Colonic mucosa (tissue), 4 donors: ENCODE data around the gene RFX3. TPM values are rescaled to one million over a fixed set of nuclear protein-coding genes. Genes with fewer than 3 reads are reported as not detected.

ENCODE experiments used
- DNase-seq: peaks from one replicate; pipeline ENCODE4 v3.0.0-alpha.2; 2020
- H3K27ac ChIP-seq: fragments of 200-600 bp; one replicate; pipeline ENCODE4 v1.8.0; 2021
- H3K27me3 ChIP-seq: fragments of 200-600 bp; one replicate; pipeline ENCODE4 v1.8.0; 2021
- H3K36me3 ChIP-seq: fragments of 200-600 bp; one replicate; pipeline ENCODE4 v1.8.0; 2021
- H3K4me1 ChIP-seq: fragments of 200-600 bp; one replicate; pipeline ENCODE4 v1.8.0; 2021; ENCODE audit warnings: mild to moderate bottlenecking
- H3K4me3 ChIP-seq: fragments of 200-600 bp; one replicate; pipeline ENCODE4 v1.8.0; 2021
- H3K9ac ChIP-seq, 2 donors: one replicate each; pipeline ENCODE4 v1.7.0; 2013; ENCODE audit warnings: control low read depth in 2 of 2, low read depth in 2 of 2, low read length in 2 of 2
- H3K9me3 ChIP-seq: fragments of 200-600 bp; one replicate; pipeline ENCODE4 v1.8.0; 2021
- intact Hi-C: fragments of 100-400 bp; cut with DNase I; formaldehyde crosslinking; loops from one replicate; pipeline ENCODE4 v1.14.1; 2022
- total RNA-seq, 2 donors: library from RNA; stranded (reverse); fragmentation: NEBNext Ultra II Directional in 1 of 2; extraction: Animal tissue kit (Norgen Biotek cat#: 25700) in 1 of 2; gene quantifications; one replicate each; pipeline ENCODE4 v1.2.1, GENCODE V29; 2021
- TF ChIP-seq, protein P1 (sequence below): fragments of 200-600 bp; IDR thresholded peaks from one replicate; pipeline ENCODE4 v1.8.0; 2022; ENCODE audit warnings: antibody characterized with exemption, mild to moderate bottlenecking
- donor health status: healthy.
- donor health status: DM: no; HTN: no; CAD: no.
- donor health status: DM: no; HTN: no; CAD: no.

Gene RFX3
- total RNA-seq, 2 donors from 2014 or later: 9.8 to 12.1 TPM

DNA sequence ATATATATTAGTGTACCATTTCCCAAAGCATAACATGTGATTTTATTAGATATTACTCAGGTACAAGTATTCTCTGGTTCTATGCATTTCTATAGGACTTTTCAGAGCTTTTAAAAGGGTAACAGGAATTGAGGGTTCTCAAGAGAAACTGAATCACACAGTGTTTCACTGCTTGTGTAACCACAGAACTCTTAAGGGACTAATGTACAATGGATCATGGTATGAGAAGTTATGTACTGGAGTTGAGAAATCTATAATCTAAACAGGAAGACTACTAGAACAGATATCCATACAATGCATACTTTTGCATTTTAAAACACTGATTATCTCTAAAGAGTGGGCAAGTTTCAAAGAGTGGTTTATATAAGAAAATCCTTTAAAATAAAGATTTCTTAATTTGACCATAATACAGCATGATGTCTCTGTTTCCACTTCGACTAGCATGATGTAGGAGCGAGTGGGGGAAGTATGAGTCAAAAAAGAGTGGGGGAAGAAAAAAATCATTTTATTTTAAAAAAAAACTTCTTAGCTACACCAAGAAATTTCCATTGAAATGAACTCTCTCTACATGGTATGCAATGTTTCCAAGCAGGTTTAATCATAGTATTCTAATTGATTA lies 183.5 kb downstream of the RFX3 start:
- no peaks in the 10 kb centered on the region for H3K36me3 ChIP-seq
- no peak overlapping the region for H3K27ac ChIP-seq
- TF ChIP-seq, protein P1, sequence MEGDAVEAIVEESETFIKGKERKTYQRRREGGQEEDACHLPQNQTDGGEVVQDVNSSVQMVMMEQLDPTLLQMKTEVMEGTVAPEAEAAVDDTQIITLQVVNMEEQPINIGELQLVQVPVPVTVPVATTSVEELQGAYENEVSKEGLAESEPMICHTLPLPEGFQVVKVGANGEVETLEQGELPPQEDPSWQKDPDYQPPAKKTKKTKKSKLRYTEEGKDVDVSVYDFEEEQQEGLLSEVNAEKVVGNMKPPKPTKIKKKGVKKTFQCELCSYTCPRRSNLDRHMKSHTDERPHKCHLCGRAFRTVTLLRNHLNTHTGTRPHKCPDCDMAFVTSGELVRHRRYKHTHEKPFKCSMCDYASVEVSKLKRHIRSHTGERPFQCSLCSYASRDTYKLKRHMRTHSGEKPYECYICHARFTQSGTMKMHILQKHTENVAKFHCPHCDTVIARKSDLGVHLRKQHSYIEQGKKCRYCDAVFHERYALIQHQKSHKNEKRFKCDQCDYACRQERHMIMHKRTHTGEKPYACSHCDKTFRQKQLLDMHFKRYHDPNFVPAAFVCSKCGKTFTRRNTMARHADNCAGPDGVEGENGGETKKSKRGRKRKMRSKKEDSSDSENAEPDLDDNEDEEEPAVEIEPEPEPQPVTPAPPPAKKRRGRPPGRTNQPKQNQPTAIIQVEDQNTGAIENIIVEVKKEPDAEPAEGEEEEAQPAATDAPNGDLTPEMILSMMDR: no peak
- no peaks in the 10 kb centered on the region for H3K4me1 ChIP-seq
- no peaks in the 10 kb centered on the region for H3K27me3 ChIP-seq
- no peak overlapping the region for H3K4me3 ChIP-seq
- intact Hi-C loops: no loop called here
- no peak overlapping the region for H3K9ac ChIP-seq
- no peaks in the 10 kb centered on the region for H3K9me3 ChIP-seq
- no peak for DNase-seq

DNA sequence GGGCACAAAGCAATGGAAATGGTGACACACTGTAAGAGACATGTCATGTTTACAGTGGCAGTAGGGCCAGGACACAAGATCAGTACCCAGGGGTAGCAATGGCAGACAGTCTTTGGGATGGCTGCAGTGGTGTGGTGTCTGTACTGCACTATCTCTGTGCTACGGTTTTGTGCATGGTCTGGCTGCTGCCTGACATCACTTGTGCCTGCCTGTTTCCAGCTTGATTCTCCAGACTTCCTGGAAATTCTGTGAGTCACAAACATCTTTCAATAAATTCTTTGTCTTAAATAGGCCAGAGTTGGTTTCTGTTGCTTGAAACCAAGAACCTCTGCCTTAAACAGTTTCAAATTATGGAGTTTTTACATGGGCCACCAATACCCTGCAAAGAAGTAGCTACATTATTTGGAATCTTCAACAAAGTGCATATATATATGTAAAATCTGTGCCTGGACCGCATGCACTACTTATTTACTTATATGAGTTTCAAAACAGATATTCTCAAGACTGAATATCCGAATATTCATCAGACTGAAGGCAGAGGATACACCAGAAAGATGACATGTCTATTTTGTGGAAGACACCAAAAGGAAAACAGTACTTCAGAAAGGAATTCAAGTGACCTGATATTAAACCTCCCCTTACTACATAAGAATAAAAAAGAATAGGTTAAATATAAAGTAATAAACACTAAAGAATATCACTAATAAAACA lies 188.1 kb downstream of the RFX3 start:
- intact Hi-C loops: loop anchor here (10.0 kb wide), 1 partner anchor 97 kb away; no protein-coding TSS in a partner anchor
- H3K27ac ChIP-seq: no peak overlapping the region
- no peak for DNase-seq
- H3K36me3 ChIP-seq: no peaks in the 10 kb centered on the region
- H3K9me3 ChIP-seq: no peaks in the 10 kb centered on the region
- no peaks in the 10 kb centered on the region for H3K27me3 ChIP-seq
- TF ChIP-seq, protein P1: no peak
- H3K4me3 ChIP-seq: no peak overlapping the region
- H3K9ac ChIP-seq: no peak overlapping the region
- H3K4me1 ChIP-seq: no peaks in the 10 kb centered on the region

DNA sequence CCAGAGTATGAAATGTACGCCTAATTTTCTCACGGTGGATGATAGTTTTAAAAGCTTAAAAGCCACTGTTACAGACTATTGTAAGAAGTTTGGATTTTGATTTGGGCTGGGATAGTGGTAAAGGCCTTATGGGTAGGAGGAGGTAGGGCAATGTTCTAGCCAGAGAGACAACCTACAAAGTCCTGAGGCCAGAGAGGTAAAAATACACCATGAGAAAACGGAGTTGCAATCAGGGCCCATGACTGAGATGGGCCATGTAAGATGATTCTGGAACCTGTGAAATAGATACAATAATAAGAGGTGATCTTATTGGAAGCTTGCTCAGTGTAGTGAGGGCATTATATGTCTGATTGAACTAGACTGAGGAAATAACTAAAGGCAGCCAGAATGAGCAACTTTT lies 188.8 kb downstream of the RFX3 start:
- intact Hi-C loops: loop anchor here (10.0 kb wide), 1 partner anchor 98 kb away; no protein-coding TSS in a partner anchor

DNA sequence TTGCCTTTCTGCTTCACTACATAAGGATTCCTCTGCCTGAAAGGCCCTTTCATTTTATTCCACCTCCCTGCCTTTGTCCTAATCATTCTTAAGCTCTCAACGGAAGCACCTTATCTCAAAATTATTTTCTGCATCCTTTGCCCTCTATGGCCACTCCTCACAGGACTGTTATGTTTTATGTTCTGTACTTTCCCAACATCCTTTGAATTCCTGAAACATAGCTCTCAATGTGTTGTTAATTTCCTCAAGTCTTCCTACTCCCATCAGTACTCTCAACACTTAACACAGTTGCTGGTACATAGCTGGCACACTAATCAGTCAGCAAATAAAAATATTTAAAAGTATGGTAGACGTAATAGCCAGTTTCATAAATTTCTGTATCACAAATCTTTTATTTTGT lies 193.0 kb downstream of the RFX3 start:
- Histone ChIP-seq H3K9ac (no peak overlapping the region), H3K27ac (no peak overlapping the region), H3K36me3 (no peaks in the 10 kb centered on the region), H3K4me1 (no peaks in the 10 kb centered on the region), H3K9me3 (no peaks in the 10 kb centered on the region), H3K27me3 (no peaks in the 10 kb centered on the region), H3K4me3 (no peak overlapping the region)
- TF ChIP-seq, protein P1: no peak
- intact Hi-C loops: loop anchor here (10.0 kb wide), 1 partner anchor 102 kb away; no protein-coding TSS in a partner anchor
- no peak for DNase-seq

More for the DNA sequence above, 188.8 kb downstream of the RFX3 start:
- H3K27me3 ChIP-seq: no peaks in the 10 kb centered on the region
- no peak overlapping the region for H3K4me3 ChIP-seq
- no peak overlapping the region for H3K27ac ChIP-seq
- H3K4me1 ChIP-seq: no peaks in the 10 kb centered on the region
- no peak for DNase-seq
- no peaks in the 10 kb centered on the region for H3K36me3 ChIP-seq
- no peaks in the 10 kb centered on the region for H3K9me3 ChIP-seq
- TF ChIP-seq, protein P1: no peak
- H3K9ac ChIP-seq: no peak overlapping the region

DNA sequence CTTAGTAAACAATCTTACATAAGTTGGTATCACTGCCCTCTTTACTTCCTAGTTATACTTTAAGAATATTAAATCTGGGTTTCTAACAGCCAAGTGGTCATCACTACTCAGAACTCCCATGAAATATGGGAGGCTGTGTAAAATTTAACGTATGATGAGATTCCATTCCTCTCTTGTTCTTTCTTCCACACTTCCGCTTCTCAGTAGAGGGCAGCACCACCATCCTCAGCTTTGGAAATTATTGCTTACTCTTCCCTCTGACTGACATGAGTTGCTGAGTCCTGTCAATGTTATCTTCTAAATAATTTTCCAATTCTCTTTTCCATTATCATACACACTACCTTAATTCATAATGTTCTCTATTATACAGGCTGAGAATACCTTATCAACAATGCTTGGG lies 194.0 kb downstream of the RFX3 start:
- H3K36me3 ChIP-seq: no peaks in the 10 kb centered on the region
- H3K4me1 ChIP-seq: no peaks in the 10 kb centered on the region
- H3K27ac ChIP-seq: no peak overlapping the region
- H3K27me3 ChIP-seq: no peaks in the 10 kb centered on the region
- DNase-seq: no peak
- TF ChIP-seq, protein P1: peak; percentile 15
- H3K9me3 ChIP-seq: no peaks in the 10 kb centered on the region
- no peak overlapping the region for H3K9ac ChIP-seq
- intact Hi-C loops: loop anchor here (10.0 kb wide), 1 partner anchor 103 kb away; no protein-coding TSS in a partner anchor
- H3K4me3 ChIP-seq: no peak overlapping the region
